ENCODE data around the gene SYNE2. TPM values are rescaled to one million over a fixed set of nuclear protein-coding genes. Genes with fewer than 3 reads are reported as not detected.

The SYNE2 gene
- total RNA-seq, 1 experiment from 2014 or later: 71.1 TPM

DNA sequence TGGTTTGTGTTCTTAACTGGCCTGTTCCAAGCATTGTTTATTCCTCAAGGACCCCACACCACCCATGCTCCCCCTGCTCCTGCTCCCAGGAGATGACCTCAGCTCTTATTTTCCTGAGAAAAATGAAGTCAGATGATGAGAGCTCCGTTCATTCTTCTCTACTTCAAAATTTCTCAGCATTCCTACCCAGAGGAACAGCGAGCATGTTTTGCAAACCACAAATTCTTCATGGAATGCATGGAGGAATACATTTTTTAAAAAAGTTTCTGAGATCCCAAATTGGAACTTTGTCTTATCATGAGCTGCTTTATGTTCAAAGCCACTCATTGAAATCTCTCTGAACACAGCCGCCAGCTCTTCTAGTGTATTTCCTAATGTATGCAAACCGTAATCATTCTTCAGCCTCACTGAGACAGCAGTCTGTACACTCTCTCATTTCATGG is 44.9 kb downstream of the SYNE2 start (continued):
- TF ChIP-seq, protein P1, sequence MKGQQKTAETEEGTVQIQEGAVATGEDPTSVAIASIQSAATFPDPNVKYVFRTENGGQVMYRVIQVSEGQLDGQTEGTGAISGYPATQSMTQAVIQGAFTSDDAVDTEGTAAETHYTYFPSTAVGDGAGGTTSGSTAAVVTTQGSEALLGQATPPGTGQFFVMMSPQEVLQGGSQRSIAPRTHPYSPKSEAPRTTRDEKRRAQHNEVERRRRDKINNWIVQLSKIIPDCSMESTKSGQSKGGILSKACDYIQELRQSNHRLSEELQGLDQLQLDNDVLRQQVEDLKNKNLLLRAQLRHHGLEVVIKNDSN (CRISPR knock-in tag; IDR thresholded peaks at IDR 0.05): no peak
- TF ChIP-seq, protein P2, sequence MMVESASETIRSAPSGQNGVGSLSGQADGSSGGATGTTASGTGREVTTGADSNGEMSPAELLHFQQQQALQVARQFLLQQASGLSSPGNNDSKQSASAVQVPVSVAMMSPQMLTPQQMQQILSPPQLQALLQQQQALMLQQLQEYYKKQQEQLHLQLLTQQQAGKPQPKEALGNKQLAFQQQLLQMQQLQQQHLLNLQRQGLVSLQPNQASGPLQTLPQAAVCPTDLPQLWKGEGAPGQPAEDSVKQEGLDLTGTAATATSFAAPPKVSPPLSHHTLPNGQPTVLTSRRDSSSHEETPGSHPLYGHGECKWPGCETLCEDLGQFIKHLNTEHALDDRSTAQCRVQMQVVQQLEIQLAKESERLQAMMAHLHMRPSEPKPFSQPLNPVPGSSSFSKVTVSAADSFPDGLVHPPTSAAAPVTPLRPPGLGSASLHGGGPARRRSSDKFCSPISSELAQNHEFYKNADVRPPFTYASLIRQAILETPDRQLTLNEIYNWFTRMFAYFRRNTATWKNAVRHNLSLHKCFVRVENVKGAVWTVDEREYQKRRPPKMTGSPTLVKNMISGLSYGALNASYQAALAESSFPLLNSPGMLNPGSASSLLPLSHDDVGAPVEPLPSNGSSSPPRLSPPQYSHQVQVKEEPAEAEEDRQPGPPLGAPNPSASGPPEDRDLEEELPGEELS (CRISPR knock-in tag; IDR thresholded peaks at IDR 0.05): no peak
- TF ChIP-seq, protein P3, sequence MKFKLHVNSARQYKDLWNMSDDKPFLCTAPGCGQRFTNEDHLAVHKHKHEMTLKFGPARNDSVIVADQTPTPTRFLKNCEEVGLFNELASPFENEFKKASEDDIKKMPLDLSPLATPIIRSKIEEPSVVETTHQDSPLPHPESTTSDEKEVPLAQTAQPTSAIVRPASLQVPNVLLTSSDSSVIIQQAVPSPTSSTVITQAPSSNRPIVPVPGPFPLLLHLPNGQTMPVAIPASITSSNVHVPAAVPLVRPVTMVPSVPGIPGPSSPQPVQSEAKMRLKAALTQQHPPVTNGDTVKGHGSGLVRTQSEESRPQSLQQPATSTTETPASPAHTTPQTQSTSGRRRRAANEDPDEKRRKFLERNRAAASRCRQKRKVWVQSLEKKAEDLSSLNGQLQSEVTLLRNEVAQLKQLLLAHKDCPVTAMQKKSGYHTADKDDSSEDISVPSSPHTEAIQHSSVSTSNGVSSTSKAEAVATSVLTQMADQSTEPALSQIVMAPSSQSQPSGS (CRISPR knock-in tag; IDR thresholded peaks at IDR 0.05; ENCODE audit: borderline replicate concordance, low read depth): no peak
- TF ChIP-seq SOX15 (CRISPR knock-in tag; IDR thresholded peaks at IDR 0.05) (no peak), TCF7 (CRISPR knock-in tag; IDR thresholded peaks at IDR 0.05; ENCODE audit: low read depth) (no peak), ZNF317 (CRISPR knock-in tag; IDR thresholded peaks at IDR 0.05; ENCODE audit: borderline replicate concordance, low read depth) (no peak), FOXJ3 (CRISPR knock-in tag; IDR thresholded peaks at IDR 0.05; ENCODE audit: borderline replicate concordance) (no peak)
- TF ChIP-seq, protein P4, sequence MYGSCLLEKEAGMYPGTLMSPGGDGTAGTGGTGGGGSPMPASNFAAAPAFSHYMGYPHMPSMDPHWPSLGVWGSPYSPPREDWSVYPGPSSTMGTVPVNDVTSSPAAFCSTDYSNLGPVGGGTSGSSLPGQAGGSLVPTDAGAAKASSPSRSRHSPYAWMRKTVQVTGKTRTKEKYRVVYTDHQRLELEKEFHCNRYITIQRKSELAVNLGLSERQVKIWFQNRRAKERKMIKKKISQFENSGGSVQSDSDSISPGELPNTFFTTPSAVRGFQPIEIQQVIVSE (CRISPR knock-in tag; IDR thresholded peaks at IDR 0.05; ENCODE audit: borderline replicate concordance): no peak
- TF ChIP-seq, protein P5, sequence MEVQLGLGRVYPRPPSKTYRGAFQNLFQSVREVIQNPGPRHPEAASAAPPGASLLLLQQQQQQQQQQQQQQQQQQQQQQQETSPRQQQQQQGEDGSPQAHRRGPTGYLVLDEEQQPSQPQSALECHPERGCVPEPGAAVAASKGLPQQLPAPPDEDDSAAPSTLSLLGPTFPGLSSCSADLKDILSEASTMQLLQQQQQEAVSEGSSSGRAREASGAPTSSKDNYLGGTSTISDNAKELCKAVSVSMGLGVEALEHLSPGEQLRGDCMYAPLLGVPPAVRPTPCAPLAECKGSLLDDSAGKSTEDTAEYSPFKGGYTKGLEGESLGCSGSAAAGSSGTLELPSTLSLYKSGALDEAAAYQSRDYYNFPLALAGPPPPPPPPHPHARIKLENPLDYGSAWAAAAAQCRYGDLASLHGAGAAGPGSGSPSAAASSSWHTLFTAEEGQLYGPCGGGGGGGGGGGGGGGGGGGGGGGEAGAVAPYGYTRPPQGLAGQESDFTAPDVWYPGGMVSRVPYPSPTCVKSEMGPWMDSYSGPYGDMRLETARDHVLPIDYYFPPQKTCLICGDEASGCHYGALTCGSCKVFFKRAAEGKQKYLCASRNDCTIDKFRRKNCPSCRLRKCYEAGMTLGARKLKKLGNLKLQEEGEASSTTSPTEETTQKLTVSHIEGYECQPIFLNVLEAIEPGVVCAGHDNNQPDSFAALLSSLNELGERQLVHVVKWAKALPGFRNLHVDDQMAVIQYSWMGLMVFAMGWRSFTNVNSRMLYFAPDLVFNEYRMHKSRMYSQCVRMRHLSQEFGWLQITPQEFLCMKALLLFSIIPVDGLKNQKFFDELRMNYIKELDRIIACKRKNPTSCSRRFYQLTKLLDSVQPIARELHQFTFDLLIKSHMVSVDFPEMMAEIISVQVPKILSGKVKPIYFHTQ (CRISPR knock-in tag; IDR thresholded peaks at IDR 0.05): no peak

DNA sequence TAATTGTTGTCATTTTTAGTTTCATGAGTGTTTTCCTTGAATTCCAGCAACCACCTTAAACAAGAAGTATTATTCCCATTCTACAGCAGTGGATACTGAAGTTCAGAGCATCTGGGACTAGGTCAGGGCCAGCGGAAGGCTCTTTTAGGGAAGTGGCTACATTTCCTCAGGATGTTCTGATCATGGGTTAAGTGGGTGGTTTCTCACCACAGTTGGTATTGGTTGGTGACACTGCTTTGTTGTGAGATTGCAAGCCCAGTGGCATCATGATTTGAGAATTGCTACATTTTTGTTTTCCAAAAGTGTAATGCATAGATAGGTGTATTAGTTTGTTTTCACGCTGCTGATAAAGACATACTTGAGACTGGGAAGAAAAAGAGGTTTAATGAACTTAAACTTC is 47.1 kb downstream of the SYNE2 start:
- ChIA-PET POLR2A (no interaction called here), CTCF (no interaction called here)
- Mint-ChIP-seq H3K4me1 (peaks cover 37% of the 10 kb centered on the region), H3K27me3 (ENCODE audit: low read depth) (no peaks in the 10 kb centered on the region), H3K9me3 (peaks cover 10% of the 10 kb centered on the region), H3K27ac (peak overlapping the region; percentile 9; the same call in 1 of the 2 replicates), H3K36me3 (peaks cover 5% of the 10 kb centered on the region), H3K4me3 (no peak overlapping the region)
- DNase-seq (ENCODE audit: low spot score) (no peak), ATAC-seq (no peak)
- TF ChIP-seq TP53 (CRISPR knock-in tag; IDR thresholded peaks at IDR 0.05) (no peak), NR2C2 (CRISPR knock-in tag; IDR thresholded peaks at IDR 0.05) (no peak), FOXP1 (CRISPR knock-in tag; IDR thresholded peaks at IDR 0.05; ENCODE audit: borderline replicate concordance) (no peak), MXD4 (CRISPR knock-in tag; IDR thresholded peaks at IDR 0.05; ENCODE audit: borderline replicate concordance) (no peak), TCF7 (CRISPR knock-in tag; IDR thresholded peaks at IDR 0.05; ENCODE audit: low read depth) (no peak), CBFB (CRISPR knock-in tag; IDR thresholded peaks at IDR 0.05; ENCODE audit: low read depth) (no peak), OVOL2 (CRISPR knock-in tag; IDR thresholded peaks at IDR 0.05; ENCODE audit: borderline replicate concordance) (no peak), PRRX2 (CRISPR knock-in tag; IDR thresholded peaks at IDR 0.05) (no peak)
- TF ChIP-seq, protein P6, sequence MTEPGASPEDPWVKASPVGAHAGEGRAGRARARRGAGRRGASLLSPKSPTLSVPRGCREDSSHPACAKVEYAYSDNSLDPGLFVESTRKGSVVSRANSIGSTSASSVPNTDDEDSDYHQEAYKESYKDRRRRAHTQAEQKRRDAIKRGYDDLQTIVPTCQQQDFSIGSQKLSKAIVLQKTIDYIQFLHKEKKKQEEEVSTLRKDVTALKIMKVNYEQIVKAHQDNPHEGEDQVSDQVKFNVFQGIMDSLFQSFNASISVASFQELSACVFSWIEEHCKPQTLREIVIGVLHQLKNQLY (CRISPR knock-in tag; IDR thresholded peaks at IDR 0.05): no peak
- TF ChIP-seq, protein P7, sequence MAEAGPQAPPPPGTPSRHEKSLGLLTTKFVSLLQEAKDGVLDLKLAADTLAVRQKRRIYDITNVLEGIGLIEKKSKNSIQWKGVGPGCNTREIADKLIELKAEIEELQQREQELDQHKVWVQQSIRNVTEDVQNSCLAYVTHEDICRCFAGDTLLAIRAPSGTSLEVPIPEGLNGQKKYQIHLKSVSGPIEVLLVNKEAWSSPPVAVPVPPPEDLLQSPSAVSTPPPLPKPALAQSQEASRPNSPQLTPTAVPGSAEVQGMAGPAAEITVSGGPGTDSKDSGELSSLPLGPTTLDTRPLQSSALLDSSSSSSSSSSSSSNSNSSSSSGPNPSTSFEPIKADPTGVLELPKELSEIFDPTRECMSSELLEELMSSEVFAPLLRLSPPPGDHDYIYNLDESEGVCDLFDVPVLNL (CRISPR knock-in tag; IDR thresholded peaks at IDR 0.05; ENCODE audit: borderline replicate concordance, low read depth): no peak
